Myocyte (in vitro differentiated cells): ENCODE measurements around the gene MBOAT7. TPM values are rescaled to one million over a fixed set of nuclear protein-coding genes. Genes with fewer than 3 reads are reported as not detected.
"Not testable (repeated sequence)": the region's sequence is repeated elsewhere in the genome, so short reads cannot be mapped to it uniquely, and the experiment has no call there.

ENCODE experiments used
- DNase-seq: peaks from one replicate; pipeline ENCODE4 v3.0.0-alpha.2; 2012; ENCODE audit warnings: low read depth
- total RNA-seq: library from RNA; depleted of rRNA; stranded (reverse); fragments of >200 nt; gene quantifications from 2 replicates; pipeline ENCODE4 v1.2.3, GENCODE V29; 2014

MBOAT7 gene
- total RNA-seq, 1 donor from 2014 or later, result 48.5 TPM

GRCh38 chr19:54190503-54191010, 1.2 kb upstream of the MBOAT7 start:
- DNase-seq, result peak; percentile 99

- DNase-seq, result peak; percentile 100
Measured at GRCh38 chr19:54189735-54190502, 539 bp upstream of the MBOAT7 start.

DNA sequence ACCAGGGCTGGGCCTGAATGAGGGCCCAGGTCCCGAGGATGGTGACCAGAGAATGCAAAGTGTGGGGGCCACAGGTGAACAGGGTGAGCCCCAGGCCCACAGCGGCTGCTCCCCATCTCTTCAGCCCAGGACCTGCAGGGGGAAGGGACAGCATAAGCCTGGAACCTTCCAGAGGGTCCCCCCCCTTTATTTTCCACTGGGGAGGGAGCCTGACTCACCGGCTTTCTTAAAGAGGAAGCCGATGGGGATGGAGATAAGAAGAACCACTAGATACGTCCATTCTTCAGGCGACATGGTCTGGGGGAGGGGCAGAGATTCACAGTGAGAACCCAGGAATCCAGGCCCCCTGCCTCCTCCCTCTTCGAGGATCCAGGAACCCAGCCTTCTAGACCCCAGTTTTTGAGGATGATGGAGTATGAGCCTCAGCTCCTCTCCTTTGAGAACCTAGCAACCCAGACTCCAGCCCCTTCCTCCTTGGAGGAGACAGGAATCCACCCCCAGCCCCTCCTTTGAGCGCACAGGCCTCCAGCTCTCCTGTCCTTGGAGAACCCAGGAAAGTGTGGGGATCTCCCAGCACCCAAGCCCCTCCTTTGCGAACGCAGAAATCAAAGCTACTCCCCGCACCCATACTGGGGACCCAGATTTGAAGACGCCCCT, 1.0 kb downstream of the MBOAT7 start:
- DNase-seq, result no peak

- DNase-seq, result no peak
Measured at GRCh38 chr19:54186934-54187381, 2.4 kb downstream of the MBOAT7 start.

DNA sequence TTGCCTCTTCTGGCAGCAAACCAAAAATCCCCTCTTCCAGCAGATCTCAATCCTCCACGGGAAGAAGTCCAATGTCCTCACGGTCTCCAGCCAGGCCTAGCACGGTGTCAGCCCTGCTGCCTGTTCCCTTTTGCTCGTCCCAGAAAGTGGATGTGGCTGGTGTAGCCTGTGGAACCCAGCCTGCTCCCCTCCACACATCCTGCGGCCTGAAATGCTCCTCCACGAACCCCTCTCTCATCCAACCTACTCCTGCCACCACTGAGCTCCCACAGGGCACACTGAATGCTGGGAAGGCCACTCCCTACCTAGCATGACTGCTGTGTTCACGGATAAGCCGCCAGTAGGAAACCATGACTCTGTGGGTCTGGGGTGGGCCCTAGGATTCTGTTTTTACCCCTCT, 3.0 kb downstream of the MBOAT7 start:
- no peak for DNase-seq

- DNase-seq, result no peak
Measured at GRCh38 chr19:54183431-54183830, 5.9 kb downstream of the MBOAT7 start.

GRCh38 chr19:54181894-54182293, 7.5 kb downstream of the MBOAT7 start:
- DNase-seq, result not testable (repeated sequence)

- DNase-seq, result no peak
Measured at GRCh38 chr19:54180691-54181091, 8.7 kb downstream of the MBOAT7 start.

- peak; percentile 28 for DNase-seq
Measured at GRCh38 chr19:54179921-54180461, 9.4 kb downstream of the MBOAT7 start.

GRCh38 chr19:54179262-54179852, 10.0 kb downstream of the MBOAT7 start:
- DNase-seq, result no peak

- DNase-seq, result no peak
Measured at GRCh38 chr19:54178581-54179261, 10.7 kb downstream of the MBOAT7 start.

DNA sequence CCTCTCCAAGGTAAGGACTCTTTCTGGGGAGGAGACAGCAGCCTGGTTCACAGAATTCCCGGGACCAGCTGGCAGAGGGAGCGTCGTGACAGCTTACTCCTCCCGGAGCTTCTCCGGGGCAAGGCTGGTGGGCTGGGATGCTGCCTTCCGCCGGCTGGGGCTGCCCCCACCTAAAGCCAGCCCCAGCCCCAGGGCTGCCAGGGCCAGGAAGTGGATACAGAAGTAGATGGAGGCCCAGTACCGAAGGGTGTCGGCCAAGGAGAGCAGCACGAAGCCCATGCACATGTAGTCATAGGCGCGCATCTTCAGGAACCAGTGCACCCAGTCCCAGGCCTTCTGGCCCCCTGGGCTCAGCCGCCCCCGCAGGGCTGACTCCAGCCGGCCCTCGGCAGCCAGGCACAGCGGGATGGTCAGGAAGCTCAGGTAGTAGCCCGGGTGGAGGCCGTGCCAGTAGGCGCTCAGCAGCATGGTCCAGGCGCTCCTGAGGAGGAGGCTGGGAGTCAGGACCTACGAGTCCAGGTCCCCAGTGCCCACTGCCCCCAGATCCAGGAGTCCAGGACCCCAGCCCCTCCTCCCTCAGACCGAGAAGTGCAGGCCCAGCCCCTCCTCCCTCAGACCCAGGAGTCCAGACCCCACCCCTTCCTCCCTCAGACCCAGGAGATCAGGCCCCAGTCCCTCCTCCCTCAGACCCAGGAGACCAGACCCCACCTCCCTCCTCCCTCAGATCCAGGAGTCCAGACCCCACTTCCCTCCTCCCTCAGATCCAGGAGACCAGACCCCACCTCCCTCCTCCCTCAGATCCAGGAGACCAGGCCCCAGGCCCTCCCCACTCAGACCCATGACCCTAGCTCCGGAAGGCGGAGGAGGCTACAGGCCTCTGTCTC, 15.2 kb downstream of the MBOAT7 start:
- DNase-seq, result no peak

GRCh38 chr19:54173359-54173699, 16.1 kb downstream of the MBOAT7 start:
- DNase-seq, result no peak

- no peak for DNase-seq
Measured at GRCh38 chr19:54172471-54173358, 16.7 kb downstream of the MBOAT7 start, which contains the start of gene TMC4. Gene TMC4, minus strand, starts transcription at chr19:54173160. Its CDS starts 43 bp downstream, at chr19:54173117.

DNA sequence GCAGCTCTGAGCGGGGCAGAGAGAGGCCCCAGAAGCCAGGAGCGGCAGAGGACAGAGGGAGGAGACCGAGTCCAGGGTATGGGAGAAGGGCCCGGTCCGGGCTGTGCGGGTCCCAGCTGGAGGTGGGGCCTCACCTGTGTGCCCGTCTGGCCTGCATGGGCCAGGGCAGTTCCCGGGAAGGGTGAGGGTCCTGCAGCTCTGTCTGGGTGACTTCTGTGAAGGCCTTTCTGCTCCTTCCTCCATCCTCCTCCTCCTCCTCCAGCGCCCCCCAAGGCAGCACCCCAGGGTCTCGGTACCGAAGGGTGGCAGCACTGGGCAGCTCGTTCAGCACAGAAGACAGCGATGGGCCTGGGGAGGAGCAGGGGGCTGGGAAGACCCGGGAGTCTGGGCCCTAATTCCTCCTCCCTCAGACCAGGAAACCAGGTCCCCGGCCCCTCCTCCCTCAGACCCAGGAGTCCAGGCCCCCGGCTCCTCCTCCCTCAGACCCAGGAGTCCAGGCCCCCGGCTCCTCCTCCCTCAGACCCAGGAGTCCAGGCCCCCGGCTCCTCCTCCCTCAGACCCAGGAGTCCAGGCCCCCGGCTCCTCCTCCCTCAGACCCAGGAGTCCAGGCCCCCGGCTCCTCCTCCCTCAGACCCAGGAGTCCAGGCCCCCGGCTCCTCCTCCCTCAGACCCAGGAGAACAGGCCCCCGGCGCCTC, 17.5 kb downstream of the MBOAT7 start:
- not testable (repeated sequence) for DNase-seq

- no peak for DNase-seq
Measured at GRCh38 chr19:54169149-54169740, 20.1 kb downstream of the MBOAT7 start.

GRCh38 chr19:54168174-54168917, 21.0 kb downstream of the MBOAT7 start:
- DNase-seq, result peak; percentile 84
